HG02943 (cell line): ENCODE measurements around the gene RIMBP2.

ENCODE experiments used
- ATAC-seq: cut with Tn5 transposase; IDR thresholded peaks from one replicate; pipeline ENCODE4 v1.9.1; 2021; ENCODE audit warnings: mild to moderate bottlenecking, low read depth, moderate library complexity; ENCODE audit not compliant: unreplicated experiment

RIMBP2 gene

GRCh38 chr12:130685250-130685787 lies 30.8 kb downstream of the RIMBP2 start:
- ATAC-seq, result no peak

- no peak for ATAC-seq
Observed at GRCh38 chr12:130683811-130684210, 32.3 kb downstream of the RIMBP2 start.

GRCh38 chr12:130683080-130683479 lies 33.0 kb downstream of the RIMBP2 start:
- no peak for ATAC-seq

- ATAC-seq, result no peak
Observed at GRCh38 chr12:130680451-130680990, 35.6 kb downstream of the RIMBP2 start.

GRCh38 chr12:130677957-130678558 lies 38.0 kb downstream of the RIMBP2 start:
- no peak for ATAC-seq

- ATAC-seq, result no peak
Observed at GRCh38 chr12:130675791-130676190, 40.3 kb downstream of the RIMBP2 start.

GRCh38 chr12:130675121-130675520 lies 41.0 kb downstream of the RIMBP2 start:
- ATAC-seq, result no peak

- ATAC-seq, result no peak
Observed at GRCh38 chr12:130674676-130675075, 41.4 kb downstream of the RIMBP2 start.

GRCh38 chr12:130673036-130673705 lies 42.9 kb downstream of the RIMBP2 start:
- ATAC-seq, result no peak

- no peak for ATAC-seq
Observed at GRCh38 chr12:130672089-130672820, 43.8 kb downstream of the RIMBP2 start.

- no peak for ATAC-seq
Observed at GRCh38 chr12:130671556-130671955, 44.5 kb downstream of the RIMBP2 start.

- ATAC-seq, result no peak
Observed at GRCh38 chr12:130669797-130670196, 46.3 kb downstream of the RIMBP2 start.

GRCh38 chr12:130669205-130669557 lies 46.9 kb downstream of the RIMBP2 start:
- no peak for ATAC-seq

- ATAC-seq, result no peak
Observed at GRCh38 chr12:130668286-130669204, 47.6 kb downstream of the RIMBP2 start.

- ATAC-seq, result no peak
Observed at GRCh38 chr12:130667421-130667960, 48.6 kb downstream of the RIMBP2 start.

- ATAC-seq, result no peak
Observed at GRCh38 chr12:130666645-130667044, 49.5 kb downstream of the RIMBP2 start.

GRCh38 chr12:130665753-130666152 lies 50.3 kb downstream of the RIMBP2 start:
- no peak for ATAC-seq

- ATAC-seq, result no peak
Observed at GRCh38 chr12:130664772-130665171, 51.3 kb downstream of the RIMBP2 start.

- no peak for ATAC-seq
Observed at GRCh38 chr12:130664252-130664651, 51.8 kb downstream of the RIMBP2 start.

- no peak for ATAC-seq
Observed at GRCh38 chr12:130663514-130663913, 52.6 kb downstream of the RIMBP2 start.
